ENCODE measurements around the gene CD300A. TPM values are rescaled to one million over a fixed set of nuclear protein-coding genes. Genes with fewer than 3 reads are reported as not detected.

The CD300A gene
- total and polyA plus RNA-seq, 2 of the 4 experiments (the other 2 are of a cell fraction) = not detected

DNA sequence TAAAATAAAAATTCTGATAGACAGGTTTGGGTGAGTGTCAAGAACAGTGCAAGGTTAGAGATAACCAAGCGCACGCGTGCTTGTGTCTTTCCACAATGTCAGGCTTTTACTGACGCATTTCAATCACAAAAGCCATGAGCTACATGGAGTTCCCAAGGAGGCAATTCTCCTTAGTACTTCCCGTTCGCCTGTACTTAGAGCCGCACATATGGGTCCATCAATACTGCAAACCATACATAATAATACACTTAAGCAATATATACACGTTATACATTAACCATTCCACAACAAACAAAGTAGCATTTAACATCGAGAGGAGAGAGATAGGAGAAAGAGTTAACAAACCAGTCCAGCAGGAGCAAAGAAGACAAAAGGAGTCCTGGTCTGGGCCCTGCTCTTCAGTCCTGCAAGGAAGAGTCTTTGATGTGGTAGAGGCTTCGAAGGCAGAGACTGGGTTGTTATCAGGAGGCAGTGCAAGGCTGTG lies 46.5 kb upstream of the CD300A start:
- Histone ChIP-seq H3K56ac (ENCODE audit: extremely low read depth, insufficient read depth, low read length) (no peak overlapping the region), H3K14ac (replicated peaks; ENCODE audit: low read depth, low read length) (no peak overlapping the region), H2BK15ac (ENCODE audit: low read depth, low read length) (no peak overlapping the region), H3K9me1 (ENCODE audit: insufficient read depth, low read length) (no peaks in the 10 kb centered on the region), H3K79me1 (ENCODE audit: low read depth in 1 of 2, low read length in 2 of 2) (no peaks in the 10 kb centered on the region), H4K5ac (ENCODE audit: low read depth, low read length) (no peak overlapping the region), H2BK20ac (ENCODE audit: low read depth, low read length) (no peak overlapping the region), H3K27ac (ENCODE audit: insufficient read depth, low read length) (no peak overlapping the region), H4K20me1 (ENCODE audit: insufficient read depth, low read length) (no peaks in the 10 kb centered on the region), H3K27me3 (ENCODE audit: control insufficient read depth, insufficient read depth, low read length) (no peaks in the 10 kb centered on the region), H2BK5ac (ENCODE audit: low read depth, low read length, poor library complexity, severe bottlenecking) (no peak overlapping the region), H3K23ac (ENCODE audit: low read depth, low read length) (no peak overlapping the region), H2BK120ac (ENCODE audit: low read depth, low read length) (no peak overlapping the region), H4K8ac (ENCODE audit: low read depth in 2 of 2, low read length in 2 of 2) (no peak overlapping the region), H2AK5ac (ENCODE audit: low read depth, low read length) (no peak overlapping the region), H3K4ac (ENCODE audit: low read depth, low read length) (no peak overlapping the region), H3K4me2 (ENCODE audit: low read depth, low read length) (no peak overlapping the region), H3K9ac (ENCODE audit: low read depth, low read length) (no peak overlapping the region), H3K4me3 (ENCODE audit: insufficient read depth, low read depth, low read length) (no peak overlapping the region), H2AK9ac (replicated peaks; ENCODE audit: low read depth, low read length, poor library complexity) (no peak overlapping the region), H3K36me3 (ENCODE audit: control insufficient read depth, insufficient read depth, low read length) (no peaks in the 10 kb centered on the region), H3K4me1 (ENCODE audit: control insufficient read depth, insufficient read depth, low read length) (no peaks in the 10 kb centered on the region), H3K18ac (ENCODE audit: low read depth, low read length) (no peak overlapping the region), H3K9me3 (ENCODE audit: control insufficient read depth, insufficient read depth, low read length) (peaks cover 32% of the 10 kb centered on the region), H4K91ac (ENCODE audit: insufficient read depth, low read depth, low read length) (no peak overlapping the region), H2AFZ (replicated peaks; ENCODE audit: low read length, poor library complexity) (no peak overlapping the region)
- WGBS, 2 experiments (ENCODE audit: extremely low coverage in 2 of 2, insufficient read length in 1 of 2) = 92% methylated on average over 4 of the region's 10 CpGs; no CpG with 5 or more reads in 1 of the 2 experiments
- intact Hi-C loops (cut with micrococcal nuclease) = no loop called here
- no peak for ATAC-seq (ENCODE audit: low read depth)
- TF ChIP-seq RAD21 (IDR thresholded peaks at IDR 0.05; ENCODE audit: low read length) (no peak), RCOR1 (IDR thresholded peaks at IDR 0.05; ENCODE audit: insufficient replicate concordance, low read length) (no peak), NFE2L2 (IDR thresholded peaks at IDR 0.05; ENCODE audit: low read depth, low read length) (no peak), BHLHE40 (IDR thresholded peaks at IDR 0.05; ENCODE audit: low read depth, low read length) (no peak), MAFK (IDR thresholded peaks at IDR 0.05; ENCODE audit: low read depth, low read length) (no peak), POLR2A (IDR thresholded peaks at IDR 0.05; ENCODE audit: low read depth, low read length) (no peak), CEBPB (IDR thresholded peaks at IDR 0.05; ENCODE audit: low read depth, low read length) (no peak), SMC3 (IDR thresholded peaks at IDR 0.05; ENCODE audit: low read depth, low read length) (no peak), MXI1 (IDR thresholded peaks at IDR 0.05; ENCODE audit: borderline replicate concordance, low read depth, low read length) (no peak), RFX5 (IDR thresholded peaks at IDR 0.05; ENCODE audit: low read depth, low read length) (no peak), FOS (IDR thresholded peaks at IDR 0.05; ENCODE audit: low read depth, low read length) (no peak), CHD1 (IDR thresholded peaks at IDR 0.05; ENCODE audit: low read depth, low read length) (no peak), MAZ (IDR thresholded peaks at IDR 0.05; ENCODE audit: borderline replicate concordance, low read depth, low read length) (no peak)
- TF ChIP-seq, protein P1, sequence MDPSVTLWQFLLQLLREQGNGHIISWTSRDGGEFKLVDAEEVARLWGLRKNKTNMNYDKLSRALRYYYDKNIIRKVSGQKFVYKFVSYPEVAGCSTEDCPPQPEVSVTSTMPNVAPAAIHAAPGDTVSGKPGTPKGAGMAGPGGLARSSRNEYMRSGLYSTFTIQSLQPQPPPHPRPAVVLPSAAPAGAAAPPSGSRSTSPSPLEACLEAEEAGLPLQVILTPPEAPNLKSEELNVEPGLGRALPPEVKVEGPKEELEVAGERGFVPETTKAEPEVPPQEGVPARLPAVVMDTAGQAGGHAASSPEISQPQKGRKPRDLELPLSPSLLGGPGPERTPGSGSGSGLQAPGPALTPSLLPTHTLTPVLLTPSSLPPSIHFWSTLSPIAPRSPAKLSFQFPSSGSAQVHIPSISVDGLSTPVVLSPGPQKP (IDR thresholded peaks at IDR 0.05; ENCODE audit: borderline replicate concordance, low read depth, low read length) = no peak
- TF ChIP-seq, protein P2, sequence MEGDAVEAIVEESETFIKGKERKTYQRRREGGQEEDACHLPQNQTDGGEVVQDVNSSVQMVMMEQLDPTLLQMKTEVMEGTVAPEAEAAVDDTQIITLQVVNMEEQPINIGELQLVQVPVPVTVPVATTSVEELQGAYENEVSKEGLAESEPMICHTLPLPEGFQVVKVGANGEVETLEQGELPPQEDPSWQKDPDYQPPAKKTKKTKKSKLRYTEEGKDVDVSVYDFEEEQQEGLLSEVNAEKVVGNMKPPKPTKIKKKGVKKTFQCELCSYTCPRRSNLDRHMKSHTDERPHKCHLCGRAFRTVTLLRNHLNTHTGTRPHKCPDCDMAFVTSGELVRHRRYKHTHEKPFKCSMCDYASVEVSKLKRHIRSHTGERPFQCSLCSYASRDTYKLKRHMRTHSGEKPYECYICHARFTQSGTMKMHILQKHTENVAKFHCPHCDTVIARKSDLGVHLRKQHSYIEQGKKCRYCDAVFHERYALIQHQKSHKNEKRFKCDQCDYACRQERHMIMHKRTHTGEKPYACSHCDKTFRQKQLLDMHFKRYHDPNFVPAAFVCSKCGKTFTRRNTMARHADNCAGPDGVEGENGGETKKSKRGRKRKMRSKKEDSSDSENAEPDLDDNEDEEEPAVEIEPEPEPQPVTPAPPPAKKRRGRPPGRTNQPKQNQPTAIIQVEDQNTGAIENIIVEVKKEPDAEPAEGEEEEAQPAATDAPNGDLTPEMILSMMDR (conservative IDR thresholded peaks at IDR 0.05; ENCODE audit: low read depth, low read length) = no peak
- TF ChIP-seq, protein P3, sequence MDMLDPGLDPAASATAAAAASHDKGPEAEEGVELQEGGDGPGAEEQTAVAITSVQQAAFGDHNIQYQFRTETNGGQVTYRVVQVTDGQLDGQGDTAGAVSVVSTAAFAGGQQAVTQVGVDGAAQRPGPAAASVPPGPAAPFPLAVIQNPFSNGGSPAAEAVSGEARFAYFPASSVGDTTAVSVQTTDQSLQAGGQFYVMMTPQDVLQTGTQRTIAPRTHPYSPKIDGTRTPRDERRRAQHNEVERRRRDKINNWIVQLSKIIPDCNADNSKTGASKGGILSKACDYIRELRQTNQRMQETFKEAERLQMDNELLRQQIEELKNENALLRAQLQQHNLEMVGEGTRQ (IDR thresholded peaks at IDR 0.05; ENCODE audit: low read depth, low read length) = no peak
- ChIA-PET CTCF (no interaction called here), POLR2A (ENCODE audit: unreplicated experiment) (no interaction called here)
- dilution Hi-C loops (cut with HindIII; ENCODE audit: low sequenced_read_pairs, unreplicated experiment) = no loop called here
- in situ Hi-C loops (cut with MboI; ENCODE audit: low sequenced_read_pairs) = no loop called here
- DNase-seq = no peak
- no TSS peak for BruUV-seq (replicated peaks)

Measured in IMR-90 (cell line).